Large intestine (tissue), 3 donors: ENCODE measurements around the gene RPS3A. TPM values are rescaled to one million over a fixed set of nuclear protein-coding genes. Genes with fewer than 3 reads are reported as not detected.
"Not testable (repeated sequence)": the region's sequence is repeated elsewhere in the genome, so short reads cannot be mapped to it uniquely, and the experiment has no call there.

ENCODE experiments used
- DNase-seq, 2 donors: peaks; one replicate each; pipeline versions ENCODE4 v3.0.0 to v3.0.0-alpha.2; 2013
- H3K27ac ChIP-seq: one replicate; pipeline ENCODE4 v1.5.1; 2013; ENCODE audit warnings: low read length
- H3K27me3 ChIP-seq: 2 replicates; pipeline ENCODE4 v1.6.1; 2013; ENCODE audit warnings: low read length; ENCODE audit not compliant: control insufficient read depth, insufficient read depth
- H3K36me3 ChIP-seq: 2 replicates; pipeline ENCODE4 v1.6.1; 2013; ENCODE audit warnings: low read length; ENCODE audit not compliant: control insufficient read depth, insufficient read depth
- H3K4me1 ChIP-seq: one replicate; pipeline ENCODE4 v1.6.1; 2013; ENCODE audit warnings: low read length; ENCODE audit not compliant: control insufficient read depth, insufficient read depth
- H3K4me3 ChIP-seq: one replicate; pipeline ENCODE4 v1.5.1; 2013; ENCODE audit warnings: low read length
- H3K9me3 ChIP-seq: one replicate; pipeline ENCODE4 v1.6.1; 2013; ENCODE audit warnings: mild to moderate bottlenecking, low read depth, low read length, moderate library complexity; ENCODE audit not compliant: control insufficient read depth
- WGBS: methylation state at CpG from one replicate; pipeline ENCODE4 v1.1.5; 2013; ENCODE audit warnings: low lambda C conversion rate; ENCODE audit not compliant: insufficient coverage; 5-methylcytosine and 5-hydroxymethylcytosine counted together
- polyA plus RNA-seq: library from polyadenylated mRNA; unstranded; fragments of 120-200 nt; gene quantifications from one replicate; pipeline ENCODE4 v1.2.1, GENCODE V29; 2013

Gene RPS3A
- polyA plus RNA-seq, 1 donor, result 4,115 TPM

DNA sequence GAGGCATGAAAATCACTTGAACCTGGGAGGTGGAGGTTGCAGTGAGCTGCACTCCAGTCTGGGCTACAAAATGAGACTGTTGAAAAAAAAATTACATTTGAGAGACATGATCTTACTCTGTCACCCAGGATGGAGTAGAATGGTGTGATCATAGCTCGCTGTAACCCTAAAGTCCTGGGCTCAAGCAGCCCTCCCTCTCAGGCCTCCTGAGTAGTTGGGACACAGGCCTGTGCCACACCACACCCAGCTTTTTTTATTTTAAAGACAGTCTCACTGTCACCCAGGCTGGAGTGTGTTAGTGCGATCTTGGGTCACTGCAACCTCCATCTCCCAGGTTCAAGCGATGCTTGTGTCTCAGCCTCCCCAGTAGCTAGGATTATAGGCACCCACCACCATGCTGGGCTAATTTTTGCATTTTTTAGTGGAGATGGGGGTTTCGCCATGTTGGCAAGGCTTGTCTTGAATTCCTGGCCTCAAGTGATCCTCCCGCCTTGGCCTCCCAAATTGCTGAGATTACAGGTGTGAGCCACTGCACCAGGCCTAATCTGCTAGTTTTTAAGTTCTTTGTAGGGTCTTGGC is 6.1 kb downstream of the RPS3A start:
- Histone ChIP-seq H3K4me1 (peaks cover 2% of the 10 kb centered on the region), H3K27ac (no peak overlapping the region), H3K9me3 (no peaks in the 10 kb centered on the region), H3K36me3 (peaks cover 65% of the 10 kb centered on the region), H3K4me3 (no peak overlapping the region), H3K27me3 (no peaks in the 10 kb centered on the region)
- no peak for DNase-seq
- no CpG with 5 or more reads among the region's 5 CpGs for WGBS

DNA sequence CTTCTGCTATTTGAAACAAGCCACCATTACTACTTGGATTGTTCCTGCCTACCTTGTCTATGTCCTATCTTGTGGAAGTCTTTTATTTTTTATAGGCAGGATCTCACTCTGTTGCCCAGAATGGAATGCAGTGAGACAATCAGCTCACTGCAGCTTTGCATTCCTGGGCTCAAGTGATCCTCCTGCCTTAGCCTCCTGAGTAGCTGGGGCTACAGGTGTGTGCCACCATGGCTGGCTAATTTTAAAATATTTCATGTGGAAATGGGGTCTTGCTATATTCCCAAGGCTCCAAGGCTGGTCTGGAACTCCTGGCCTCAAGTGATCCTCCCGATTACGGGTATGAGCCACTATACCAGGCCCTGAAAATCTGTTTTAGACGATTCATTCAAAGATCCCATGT is 7.6 kb downstream of the RPS3A start:
- Histone ChIP-seq H3K4me3 (no peak overlapping the region), H3K27ac (no peak overlapping the region), H3K4me1 (no peaks in the 10 kb centered on the region), H3K9me3 (no peaks in the 10 kb centered on the region), H3K36me3 (peaks cover 61% of the 10 kb centered on the region), H3K27me3 (no peaks in the 10 kb centered on the region)
- 100% methylated on average over 1 of the region's 3 CpGs for WGBS
- DNase-seq, result no peak

DNA sequence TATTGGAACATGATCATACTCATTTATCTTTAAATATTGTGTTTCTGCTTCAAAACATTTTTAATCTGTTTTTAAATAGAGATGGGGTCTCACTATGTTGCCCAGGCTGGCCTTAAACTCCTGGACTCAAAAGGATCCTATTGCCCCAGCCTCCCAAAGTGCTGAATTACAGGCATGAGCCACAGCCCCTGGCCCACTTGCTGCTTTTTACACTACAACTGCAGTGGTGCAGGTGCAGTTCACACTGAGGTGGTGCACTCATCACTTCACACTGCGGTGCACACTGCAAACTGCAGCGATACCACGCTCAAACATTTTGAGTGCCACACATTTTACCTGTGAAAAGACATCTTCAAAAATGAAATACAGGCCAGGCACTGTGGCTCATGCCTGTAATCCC is 10.8 kb downstream of the RPS3A start:
- Histone ChIP-seq H3K9me3 (no peaks in the 10 kb centered on the region), H3K36me3 (peaks cover 48% of the 10 kb centered on the region), H3K4me1 (no peaks in the 10 kb centered on the region), H3K27ac (no peak overlapping the region), H3K4me3 (no peak overlapping the region), H3K27me3 (no peaks in the 10 kb centered on the region)
- no CpG with 5 or more reads among the region's 3 CpGs for WGBS
- DNase-seq, result no peak

DNA sequence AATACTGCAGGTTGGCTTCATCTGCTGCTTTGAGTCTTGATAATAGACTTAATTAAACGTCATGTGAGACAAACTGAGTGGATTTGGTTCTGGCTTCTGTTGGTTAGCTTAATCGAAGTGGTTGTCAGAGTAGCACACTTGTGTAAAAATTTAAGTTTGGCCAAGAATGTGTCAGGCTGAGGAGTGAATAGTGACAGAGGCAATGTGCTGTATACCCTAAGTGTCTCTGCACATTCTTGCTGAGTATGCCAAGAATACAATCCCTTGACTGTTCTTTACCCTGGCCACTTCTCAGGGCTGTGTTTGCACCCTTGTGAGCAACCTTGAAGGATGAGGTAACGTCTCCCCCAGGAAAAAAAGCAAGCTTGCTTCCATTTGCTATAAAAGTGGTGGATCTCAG is 14.9 kb downstream of the RPS3A start:
- DNase-seq, result no peak
- 80% methylated on average over 1 of the region's 3 CpGs for WGBS
- Histone ChIP-seq H3K27me3 (no peaks in the 10 kb centered on the region), H3K4me1 (no peaks in the 10 kb centered on the region), H3K36me3 (peaks cover 26% of the 10 kb centered on the region), H3K9me3 (no peaks in the 10 kb centered on the region), H3K27ac (no peak overlapping the region), H3K4me3 (no peak overlapping the region)

DNA sequence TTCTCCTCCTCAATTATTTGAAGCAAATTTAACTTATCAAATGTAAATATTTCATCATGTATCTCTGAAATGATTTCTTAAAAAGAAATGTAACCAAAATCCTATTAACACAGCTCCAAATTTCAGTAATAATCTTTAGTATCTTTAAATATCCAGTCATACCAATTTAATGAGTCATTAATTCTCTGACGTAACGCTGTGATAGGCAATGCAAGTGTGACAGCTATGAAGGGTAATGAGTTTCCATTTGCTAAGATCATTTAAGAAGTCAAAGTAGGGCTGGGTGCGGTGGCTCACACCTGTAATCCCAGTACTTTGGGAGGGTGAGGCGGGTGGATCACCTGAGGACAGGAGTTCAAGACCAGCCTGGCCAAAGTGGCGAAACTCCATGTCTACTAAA is 15.6 kb downstream of the RPS3A start:
- Histone ChIP-seq H3K4me3 (no peak overlapping the region), H3K27me3 (no peaks in the 10 kb centered on the region), H3K27ac (no peak overlapping the region), H3K36me3 (peaks cover 29% of the 10 kb centered on the region), H3K9me3 (no peaks in the 10 kb centered on the region), H3K4me1 (no peaks in the 10 kb centered on the region)
- no peak for DNase-seq
- whole genome bisulfite sequencing, result 100% methylated on average over 2 of the region's 5 CpGs

DNA sequence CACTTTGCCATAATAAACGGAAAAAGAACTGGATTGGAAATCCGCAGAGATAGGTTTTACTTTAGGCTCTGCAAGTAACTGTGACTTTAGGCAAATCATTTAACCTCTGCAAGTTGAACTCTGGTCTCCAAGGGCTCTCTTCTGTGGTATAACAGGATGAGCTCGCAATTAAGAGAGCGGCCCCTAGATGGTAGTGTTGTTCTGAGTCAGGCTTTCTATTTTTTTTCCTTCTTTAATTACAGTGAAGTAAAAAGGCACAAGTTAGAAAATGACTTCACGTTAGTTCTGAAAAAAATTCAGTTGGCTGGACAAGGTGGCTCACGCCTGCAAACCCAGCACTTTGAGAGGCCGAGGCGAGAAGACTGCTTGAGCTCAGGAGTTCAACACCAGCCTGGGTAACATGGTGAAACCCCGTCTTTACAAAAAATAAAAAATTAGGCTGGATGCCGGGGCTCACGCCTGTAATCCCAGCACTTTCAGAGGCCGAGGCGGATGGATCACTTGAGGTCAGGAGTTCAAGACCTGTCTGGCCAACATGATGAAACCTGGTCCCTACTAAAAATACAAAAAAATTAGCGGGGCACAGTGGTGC is 18.0 kb downstream of the RPS3A start:
- DNase-seq, result peak; percentile 60 to 76
- WGBS, result 0% methylated on average over 2 of the region's 14 CpGs

DNA sequence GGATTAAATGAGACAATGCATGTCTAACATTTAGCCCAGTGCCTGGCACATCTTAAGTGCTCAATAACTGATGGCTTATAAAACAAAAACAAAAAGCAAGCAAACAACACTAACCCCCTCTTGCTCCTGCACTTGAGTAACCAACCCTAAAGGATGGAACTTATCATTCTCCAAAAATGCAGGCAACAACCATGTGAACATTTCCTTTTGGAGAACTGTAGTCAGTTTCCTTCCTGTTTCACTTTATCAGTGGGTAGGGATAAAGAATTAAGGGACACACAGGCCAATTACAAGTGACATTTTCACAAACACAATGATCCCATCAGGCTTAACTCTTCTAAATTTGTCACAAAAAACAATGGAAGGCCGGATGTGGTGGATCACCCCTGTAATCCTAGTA is 30.4 kb downstream of the RPS3A start:
- Histone ChIP-seq H3K9me3 (no peaks in the 10 kb centered on the region), H3K27me3 (no peaks in the 10 kb centered on the region), H3K27ac (no peak overlapping the region), H3K4me3 (no peak overlapping the region), H3K36me3 (peaks cover 67% of the 10 kb centered on the region), H3K4me1 (no peaks in the 10 kb centered on the region)
- no peak for DNase-seq
- WGBS, result no CpG with 5 or more reads among the region's 1 CpG

More for the DNA sequence above, 18.0 kb downstream of the RPS3A start:
- no peaks in the 10 kb centered on the region for H3K27me3 ChIP-seq
- no peaks in the 10 kb centered on the region for H3K9me3 ChIP-seq
- H3K27ac ChIP-seq, result no peak overlapping the region
- no peaks in the 10 kb centered on the region for H3K4me1 ChIP-seq
- no peak overlapping the region for H3K4me3 ChIP-seq
- H3K36me3 ChIP-seq, result peaks cover 32% of the 10 kb centered on the region

DNA sequence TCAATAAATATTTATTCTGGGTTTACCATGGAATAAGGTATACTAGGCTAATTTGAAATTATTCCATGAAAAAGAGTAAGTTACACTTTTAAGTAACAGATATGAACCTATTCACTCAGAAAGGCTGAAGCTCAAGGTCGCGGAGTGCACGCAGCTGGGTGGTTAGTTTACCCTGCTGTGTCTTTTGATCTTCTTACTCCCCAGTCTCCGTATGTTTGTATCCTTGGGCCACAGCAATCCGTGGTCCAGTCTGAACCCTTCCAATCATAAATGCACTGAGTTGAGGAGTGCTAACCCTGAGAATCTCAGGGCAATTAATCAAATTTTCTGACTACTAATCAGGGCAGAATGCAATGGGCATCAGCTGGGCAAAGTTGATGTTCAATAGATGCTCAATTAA is 33.9 kb downstream of the RPS3A start:
- H3K27ac ChIP-seq, result no peak overlapping the region

DNA sequence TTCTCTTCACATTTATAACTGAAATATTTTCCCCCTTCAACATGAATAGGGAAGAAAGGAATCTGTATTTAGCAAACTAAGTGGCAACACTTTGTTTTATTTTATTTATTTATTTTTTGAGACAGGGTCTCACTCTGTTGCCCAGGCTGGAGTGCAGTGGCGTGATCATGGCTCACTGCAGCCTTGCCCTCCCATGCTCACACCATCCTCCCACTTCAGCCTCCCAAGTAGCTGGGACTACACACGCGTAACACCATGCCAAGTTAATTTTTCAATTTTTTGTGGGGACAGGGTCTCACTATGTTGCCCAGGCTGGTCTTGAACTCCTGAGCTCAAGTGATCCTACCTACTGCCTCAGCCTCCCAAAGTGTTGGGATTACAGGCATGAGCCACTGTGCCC is 36.6 kb downstream of the RPS3A start:
- not testable (repeated sequence) for H3K27ac ChIP-seq, H3K4me1 ChIP-seq, H3K4me3 ChIP-seq, H3K27me3 ChIP-seq, DNase-seq, H3K9me3 ChIP-seq
- no CpG with 5 or more reads among the region's 3 CpGs for WGBS
- H3K36me3 ChIP-seq, result peaks cover 57% of the 10 kb centered on the region

More for the DNA sequence above, 33.9 kb downstream of the RPS3A start:
- no peak for DNase-seq
- Histone ChIP-seq H3K4me1 (no peaks in the 10 kb centered on the region), H3K4me3 (no peak overlapping the region), H3K27me3 (no peaks in the 10 kb centered on the region), H3K9me3 (no peaks in the 10 kb centered on the region), H3K36me3 (peaks cover 61% of the 10 kb centered on the region)
- no CpG with 5 or more reads among the region's 5 CpGs for WGBS

DNA sequence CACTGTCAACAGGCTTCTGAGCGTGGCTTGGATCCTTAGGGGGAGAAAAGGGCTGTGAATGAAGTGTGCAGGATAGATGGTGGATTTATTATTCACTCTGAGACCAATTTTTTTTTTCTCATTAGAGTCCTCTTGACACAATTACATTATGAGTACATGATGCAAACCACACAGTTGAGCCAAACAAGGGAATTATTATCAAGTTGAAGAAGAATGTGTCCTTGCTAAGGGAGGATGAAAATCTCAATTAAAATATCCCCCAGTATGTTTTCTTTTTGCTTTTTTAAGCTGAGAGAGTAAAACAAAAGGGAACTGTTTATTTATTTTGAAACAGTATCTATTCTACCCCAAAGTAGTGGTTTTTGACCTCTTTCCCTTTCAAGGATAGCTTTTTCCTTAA is 40.4 kb downstream of the RPS3A start:
- Histone ChIP-seq H3K27me3 (no peaks in the 10 kb centered on the region), H3K27ac (no peak overlapping the region), H3K9me3 (no peaks in the 10 kb centered on the region), H3K4me1 (no peaks in the 10 kb centered on the region), H3K4me3 (no peak overlapping the region), H3K36me3 (peaks cover 59% of the 10 kb centered on the region)
- no peak for DNase-seq
- no CpG with 5 or more reads among the region's 1 CpG for WGBS

DNA sequence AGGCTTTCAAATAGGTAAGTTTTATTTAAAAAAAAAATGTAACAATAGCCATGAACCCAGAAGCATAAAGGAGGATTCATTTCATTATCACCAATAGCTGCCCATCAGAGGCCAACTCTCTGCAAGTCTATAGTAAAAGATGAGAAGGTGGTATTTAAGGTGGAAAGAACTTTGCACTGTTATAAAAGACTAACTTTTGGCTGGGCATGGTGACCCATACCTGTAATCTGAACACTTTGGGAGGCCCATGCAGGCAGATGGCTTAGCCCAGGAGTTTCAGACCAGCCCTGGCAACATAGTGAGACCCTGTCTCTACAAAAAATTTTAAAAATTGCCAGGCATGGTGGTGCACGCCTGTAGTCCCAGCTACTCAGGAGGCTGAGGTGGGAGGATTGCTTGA is 43.3 kb downstream of the RPS3A start:
- no peak for DNase-seq
- Histone ChIP-seq H3K4me1 (no peaks in the 10 kb centered on the region), H3K4me3 (no peak overlapping the region), H3K9me3 (no peaks in the 10 kb centered on the region), H3K27ac (no peak overlapping the region), H3K36me3 (peaks cover 66% of the 10 kb centered on the region), H3K27me3 (no peaks in the 10 kb centered on the region)
- no CpG with 5 or more reads among the region's 1 CpG for WGBS
